ENCODE measurements around the gene GATAD2B.
"Not testable (repeated sequence)": the region's sequence is repeated elsewhere in the genome, so short reads cannot be mapped to it uniquely, and the experiment has no call there.

The GATAD2B gene

GRCh38 chr1:153882296-153882912 lies 40.4 kb downstream of the GATAD2B start:
- no peak for DNase-seq

- no peak for DNase-seq
These were observed 41.0 kb downstream of the GATAD2B start for GRCh38 chr1:153881751-153882150.

GRCh38 chr1:153880962-153881361 lies 41.8 kb downstream of the GATAD2B start:
- no peak for DNase-seq

- DNase-seq: no peak
These were observed 42.7 kb downstream of the GATAD2B start for GRCh38 chr1:153880024-153880423.

- no peak for DNase-seq
These were observed 45.7 kb downstream of the GATAD2B start for GRCh38 chr1:153877112-153877511.

- DNase-seq: no peak
These were observed 49.8 kb downstream of the GATAD2B start for GRCh38 chr1:153872934-153873333.

- DNase-seq: no peak
These were observed 50.4 kb downstream of the GATAD2B start for GRCh38 chr1:153872331-153872730.

- no peak for DNase-seq
These were observed 53.3 kb downstream of the GATAD2B start for GRCh38 chr1:153869486-153869885.

- no peak for DNase-seq
These were observed 56.5 kb downstream of the GATAD2B start for GRCh38 chr1:153866045-153866850.

- DNase-seq: no peak
These were observed 62.5 kb downstream of the GATAD2B start for GRCh38 chr1:153860285-153860684.

- no peak for DNase-seq
These were observed 65.3 kb downstream of the GATAD2B start for GRCh38 chr1:153857505-153857904.

- DNase-seq: no peak
These were observed 66.0 kb downstream of the GATAD2B start for GRCh38 chr1:153856763-153857162.

- DNase-seq: no peak
These were observed 70.6 kb downstream of the GATAD2B start for GRCh38 chr1:153852170-153852569.

- DNase-seq: no peak
These were observed 73.1 kb downstream of the GATAD2B start for GRCh38 chr1:153849487-153850185.

- no peak for DNase-seq
These were observed 74.0 kb downstream of the GATAD2B start for GRCh38 chr1:153848805-153849204.

- DNase-seq: no peak
These were observed 77.6 kb downstream of the GATAD2B start for GRCh38 chr1:153845158-153845557.

- DNase-seq: not testable (repeated sequence)
These were observed 78.4 kb downstream of the GATAD2B start for GRCh38 chr1:153844349-153844748.

- no peak for DNase-seq
These were observed 80.7 kb downstream of the GATAD2B start for GRCh38 chr1:153842006-153842471.

- no peak for DNase-seq
These were observed 81.2 kb downstream of the GATAD2B start for GRCh38 chr1:153841463-153841994.

- not testable (repeated sequence) for DNase-seq
These were observed 82.0 kb downstream of the GATAD2B start for GRCh38 chr1:153840774-153841173.

- DNase-seq: not testable (repeated sequence)
These were observed 88.8 kb downstream of the GATAD2B start for GRCh38 chr1:153833968-153834367.

- no peak for DNase-seq
These were observed 89.6 kb downstream of the GATAD2B start for GRCh38 chr1:153833171-153833570.

- no peak for DNase-seq
These were observed 90.5 kb downstream of the GATAD2B start for GRCh38 chr1:153832293-153832692.
